Glomerular endothelial cell (primary cell): ENCODE results near the gene GFPT2. TPM values are rescaled to one million over a fixed set of nuclear protein-coding genes. Genes with fewer than 3 reads are reported as not detected.

Experiments
- DNase-seq: peaks from one replicate; pipeline ENCODE4 v3.0.0-alpha.2; 2011; ENCODE audit warnings: low read depth, low spot score; ENCODE audit errors: extremely low read depth
- total RNA-seq: library from RNA; depleted of rRNA; stranded (reverse); fragments of >200 nt; gene quantifications from 2 replicates; pipeline ENCODE4 v1.2.3, GENCODE V29; 2015

The GFPT2 gene
- total RNA-seq, 1 donor from 2014 or later = 13.2 TPM

DNA sequence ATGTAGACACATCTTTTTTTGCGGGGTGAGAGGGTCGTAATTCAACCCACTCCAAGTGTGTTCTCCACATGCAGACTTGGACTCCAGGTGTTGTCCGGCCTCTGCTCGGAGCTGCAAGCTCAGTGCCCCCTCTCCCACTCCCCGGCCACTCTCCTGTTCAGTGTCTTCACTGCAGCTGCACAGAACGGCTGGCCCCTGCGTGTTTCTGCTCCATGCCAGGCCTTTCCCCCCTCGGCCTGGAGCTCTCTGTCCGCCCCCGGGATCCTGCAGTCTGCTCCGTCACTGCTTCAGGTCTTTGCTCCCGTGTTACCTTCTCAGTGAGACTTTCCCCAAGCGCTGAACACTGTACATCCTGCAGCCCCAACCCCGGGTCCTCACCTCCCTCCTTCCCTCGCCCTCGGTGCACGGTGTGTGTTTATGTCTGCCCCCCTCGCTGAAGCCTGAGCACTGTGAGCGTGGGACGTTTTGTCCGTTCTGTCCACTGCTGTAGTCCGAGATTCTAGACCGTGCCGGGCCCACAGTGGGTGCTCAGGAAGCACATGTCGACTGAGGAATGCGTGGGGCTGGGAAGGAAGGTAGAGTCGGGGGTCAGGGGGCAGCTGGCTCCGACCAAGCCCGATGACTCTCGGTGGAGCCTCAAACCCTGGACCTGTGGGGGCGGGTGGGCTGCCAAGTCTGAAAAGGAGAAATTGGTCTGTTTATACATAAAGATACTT, 26.4 kb upstream of the GFPT2 start:
- DNase-seq = no peak

DNA sequence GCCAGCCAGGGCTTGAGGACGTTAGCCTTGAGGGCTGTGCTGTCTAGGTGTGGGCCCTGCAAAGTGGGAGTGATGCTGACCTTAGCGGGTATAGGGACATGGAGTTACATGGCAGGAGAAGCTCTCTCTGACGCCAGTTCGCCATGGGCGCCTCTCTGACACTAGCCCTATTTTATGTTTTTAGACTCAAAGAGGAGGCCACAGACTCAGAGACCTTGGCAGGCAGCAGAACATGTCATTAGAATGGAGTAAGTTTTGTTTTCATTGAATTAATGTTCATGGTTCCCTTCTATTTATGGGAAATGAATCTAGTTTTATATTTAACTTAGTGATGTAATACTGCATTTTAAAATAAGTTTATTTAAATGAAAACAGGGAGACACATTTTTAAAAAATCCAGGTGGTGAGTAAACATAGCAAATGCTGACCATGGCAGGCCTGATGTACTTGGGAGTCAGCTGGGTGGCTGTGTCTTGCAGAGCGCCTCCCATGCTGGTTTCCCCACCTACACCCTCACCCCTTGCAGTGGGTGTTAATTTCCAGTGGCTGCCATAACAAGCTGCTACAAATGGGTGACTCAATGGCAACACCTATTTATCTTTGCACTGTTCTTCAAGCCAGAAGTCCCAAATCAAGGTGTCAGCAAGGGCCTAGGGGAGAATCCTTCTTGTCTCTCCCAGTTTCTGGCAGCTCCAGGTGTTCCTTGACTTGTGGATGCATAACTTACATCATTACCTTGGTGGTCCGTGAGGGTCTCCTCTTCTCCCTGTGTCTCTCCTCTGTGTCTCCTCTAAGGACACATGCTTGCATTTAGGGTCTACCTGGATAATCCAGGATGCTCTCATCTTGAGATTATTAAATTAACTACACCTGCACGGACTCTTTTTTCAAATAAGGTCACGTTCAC, 25.6 kb upstream of the GFPT2 start:
- DNase-seq = no peak

DNA sequence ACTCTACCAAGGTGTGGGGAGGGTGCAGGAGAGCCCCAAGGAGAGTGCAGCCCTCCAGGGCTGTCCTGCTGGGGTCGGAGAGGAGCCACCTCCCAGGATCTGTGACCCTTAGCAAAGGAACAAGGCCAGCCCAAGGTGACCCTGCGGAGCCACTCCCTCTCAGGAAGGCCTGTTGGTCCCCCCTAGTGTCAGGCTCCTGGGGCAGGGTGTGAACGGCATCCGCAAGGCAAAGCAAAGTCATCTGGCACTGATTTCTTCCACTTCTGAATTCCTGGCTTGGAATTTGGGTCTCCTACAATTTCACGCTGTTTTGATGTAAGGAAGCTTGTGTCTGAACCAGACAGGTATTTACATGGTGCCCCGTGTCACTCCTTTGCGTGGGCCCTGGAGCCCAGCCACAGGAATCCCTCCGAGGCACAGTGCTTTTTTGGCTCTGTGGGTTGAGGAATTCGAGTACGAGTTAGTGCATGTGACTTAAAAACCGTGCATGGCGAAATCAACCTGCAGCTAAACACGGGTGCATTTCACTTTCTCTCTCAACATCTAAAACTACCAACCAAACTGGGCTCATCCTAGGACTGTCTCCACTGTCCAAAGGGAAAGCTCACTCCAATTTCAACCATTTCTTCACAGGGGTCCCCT, 24.5 kb upstream of the GFPT2 start:
- DNase-seq = no peak

DNA sequence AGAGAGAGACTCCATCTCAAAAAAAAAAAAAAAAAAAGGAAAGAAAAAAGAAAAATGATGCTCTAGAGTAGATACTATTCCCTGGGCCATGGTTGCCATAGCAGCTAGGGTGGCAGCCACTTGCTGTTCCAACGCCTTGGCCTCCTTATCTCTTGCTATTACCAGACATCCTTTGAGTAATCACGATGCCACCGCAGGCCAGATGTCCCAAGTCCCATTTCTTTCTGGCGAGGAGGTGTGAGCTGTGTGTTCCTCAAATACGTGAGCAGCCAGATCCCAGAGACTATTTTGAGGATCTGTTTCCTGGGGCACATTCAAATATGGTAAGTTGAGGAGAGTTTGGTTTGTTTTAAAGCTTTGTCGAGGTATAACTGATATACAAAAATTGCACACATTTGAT, 23.4 kb upstream of the GFPT2 start:
- DNase-seq = no peak

DNA sequence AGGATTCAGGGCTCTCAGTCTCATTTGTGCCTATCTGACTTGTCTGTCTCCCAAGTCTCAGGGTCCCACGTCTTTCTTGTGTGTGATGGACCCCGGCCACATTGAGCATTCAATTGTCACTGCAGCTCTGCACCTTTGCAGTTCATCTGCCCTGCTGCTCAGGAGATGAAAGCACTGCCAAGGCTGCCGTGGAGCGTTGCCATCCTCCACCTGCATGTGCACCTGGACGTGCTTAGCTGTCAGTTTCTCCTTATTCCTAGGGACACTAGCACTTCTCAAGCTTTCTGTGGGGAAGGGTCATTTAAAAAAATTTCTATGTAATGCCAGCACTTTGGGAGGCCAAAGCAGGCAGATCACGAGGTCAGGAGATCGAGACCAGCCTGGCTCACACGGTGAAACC, 22.8 kb upstream of the GFPT2 start:
- no peak for DNase-seq

DNA sequence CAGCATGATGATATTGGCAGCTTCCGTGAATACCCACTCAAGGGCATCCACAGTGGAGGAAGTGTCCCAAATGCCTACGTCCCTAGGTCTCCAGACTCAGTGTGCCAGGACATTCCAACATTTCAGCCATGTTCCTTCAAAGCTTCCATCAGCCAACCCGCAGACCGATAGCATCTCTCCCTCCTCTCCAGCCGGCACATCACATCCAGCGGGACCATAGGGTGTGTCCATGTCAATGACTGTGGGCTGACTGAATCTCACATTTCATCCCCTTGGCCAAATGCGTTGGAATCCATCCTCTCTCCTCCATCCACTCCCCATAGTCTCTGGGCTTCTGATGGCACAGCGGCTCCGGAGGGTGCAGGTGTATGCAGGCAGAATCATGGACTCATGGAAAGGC, 22.2 kb upstream of the GFPT2 start:
- no peak for DNase-seq

DNA sequence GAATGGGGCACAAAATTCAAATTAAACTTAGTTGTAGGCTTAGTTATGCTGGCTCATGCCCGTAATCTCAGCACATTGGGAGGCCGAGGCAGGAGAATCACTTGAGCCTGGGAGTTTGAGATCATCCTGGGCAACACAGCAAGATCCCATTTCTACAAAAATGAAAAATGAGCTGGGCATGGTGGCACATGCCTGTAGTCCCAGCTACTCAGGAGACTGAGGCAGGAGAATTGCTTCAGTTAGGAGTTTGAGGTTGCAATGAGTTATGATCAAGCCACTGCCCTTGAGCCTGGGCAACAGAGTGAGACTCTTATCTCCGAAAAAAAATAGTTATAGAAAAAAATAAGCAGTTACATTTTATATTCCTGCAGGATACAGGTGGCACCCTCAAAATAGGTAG, 20.7 kb upstream of the GFPT2 start:
- DNase-seq = no peak

DNA sequence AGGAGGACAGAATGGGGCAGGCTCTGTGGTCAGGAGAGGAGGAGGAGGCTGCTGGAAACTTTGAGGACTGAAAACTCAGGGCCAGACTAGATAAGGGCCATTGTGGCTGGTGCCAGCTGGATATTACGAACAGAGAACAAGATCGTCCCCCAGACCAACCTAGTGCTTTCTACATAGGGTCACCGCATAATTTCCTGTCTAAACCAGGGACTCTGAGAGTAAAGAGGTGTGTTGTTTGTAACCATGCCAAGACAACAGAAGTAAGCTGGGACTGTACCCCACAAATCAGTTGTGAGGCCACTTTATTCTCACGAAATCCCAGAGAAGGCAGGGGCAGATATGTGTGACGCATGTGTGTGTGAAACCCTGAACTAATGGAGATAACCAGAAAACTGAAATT, 20.3 kb upstream of the GFPT2 start:
- no peak for DNase-seq

DNA sequence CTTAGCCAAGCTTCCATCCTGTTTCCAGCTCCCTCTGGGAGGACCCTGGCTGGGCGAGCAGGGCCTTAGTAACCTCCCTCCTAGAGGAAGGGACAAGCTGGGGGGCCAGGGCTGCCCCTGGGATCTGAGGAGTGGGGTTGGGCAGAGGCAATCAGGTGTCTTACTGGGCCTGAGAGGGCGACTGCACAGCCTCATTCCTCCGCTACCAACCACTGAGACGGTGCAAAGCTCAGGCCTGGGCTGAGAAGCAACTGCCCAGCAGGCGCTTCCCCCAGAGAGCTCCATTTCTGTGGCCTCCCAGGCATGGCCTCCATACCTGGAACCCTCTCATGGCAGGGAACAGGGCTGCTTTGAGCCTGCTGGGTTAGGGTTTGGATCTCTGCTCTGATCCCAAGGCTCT, 18.8 kb upstream of the GFPT2 start:
- no peak for DNase-seq

DNA sequence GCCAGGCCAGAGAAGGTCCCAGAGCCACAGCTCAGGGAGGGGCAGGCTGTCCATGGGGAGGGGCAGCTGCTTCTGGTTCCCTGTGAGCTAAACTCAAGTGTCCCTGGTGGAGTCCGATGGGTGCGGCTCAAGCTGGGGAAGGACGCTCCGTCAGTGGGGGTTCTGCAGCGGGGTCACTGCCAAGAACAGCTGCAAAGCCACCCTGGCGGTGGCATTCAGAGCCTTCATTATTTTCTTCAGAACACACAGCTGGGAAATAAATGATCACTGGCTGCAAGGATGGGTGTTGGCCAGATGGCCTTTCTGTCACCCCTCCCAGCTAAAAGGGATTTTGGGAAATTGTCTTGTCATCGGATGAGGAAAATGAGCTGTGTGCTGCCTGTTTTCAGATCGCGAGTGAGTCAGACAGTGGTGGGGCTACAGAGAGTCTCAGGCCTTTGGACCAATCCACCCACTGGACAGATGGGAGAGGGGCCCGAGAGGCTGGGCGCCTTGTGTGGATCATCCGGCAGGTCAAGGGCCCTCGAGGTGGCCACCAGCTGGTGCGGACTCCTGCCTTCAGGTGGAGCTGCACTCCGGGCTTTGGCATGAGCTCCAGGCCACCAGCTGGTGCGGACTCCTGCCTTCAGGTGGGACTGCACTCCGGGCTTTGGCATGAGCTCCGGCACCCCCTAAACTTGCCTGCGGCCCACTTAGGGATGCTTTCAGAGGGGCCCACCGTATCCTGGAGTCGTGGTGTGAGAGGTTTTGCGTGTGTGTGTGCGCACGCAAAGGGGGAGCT, 17.9 kb upstream of the GFPT2 start:
- DNase-seq = no peak

DNA sequence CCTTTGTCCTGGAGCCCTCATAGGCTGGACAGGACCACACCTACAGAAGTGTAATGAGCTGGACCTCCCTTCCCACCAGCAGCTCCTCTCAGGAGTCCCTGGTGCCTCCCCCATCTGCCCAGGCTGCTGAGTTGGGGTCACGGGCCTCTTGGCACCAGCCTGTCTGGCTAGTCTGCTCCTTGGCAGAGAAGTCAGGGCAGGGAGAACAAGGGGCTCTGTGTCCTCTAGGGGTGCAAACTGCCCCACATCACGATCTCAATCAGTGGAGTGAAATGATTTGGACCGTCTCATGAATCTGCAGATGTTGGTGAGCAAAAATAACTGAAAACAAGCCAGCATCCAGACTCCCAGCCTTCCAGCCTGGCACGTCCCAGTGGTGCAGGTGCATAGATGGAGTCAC, 14.9 kb upstream of the GFPT2 start:
- no peak for DNase-seq

DNA sequence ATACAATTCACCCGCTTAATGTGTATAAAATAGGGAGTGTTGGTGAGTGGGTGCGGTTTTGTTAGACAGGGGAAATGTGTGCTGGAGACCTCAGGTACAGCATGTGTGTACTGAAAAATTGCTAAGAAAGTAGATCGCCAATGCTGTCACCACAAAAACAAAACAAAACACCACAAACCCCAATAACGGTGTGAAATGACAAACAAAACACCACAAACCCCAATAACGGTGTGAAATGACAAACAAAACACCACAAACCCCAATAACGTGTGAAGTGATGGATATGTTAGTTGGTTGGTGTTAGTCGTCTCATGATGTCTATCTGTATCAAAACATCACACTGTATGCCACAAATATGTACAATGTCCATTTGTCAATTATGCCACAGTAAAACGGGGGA, 14.2 kb upstream of the GFPT2 start:
- DNase-seq = no peak

DNA sequence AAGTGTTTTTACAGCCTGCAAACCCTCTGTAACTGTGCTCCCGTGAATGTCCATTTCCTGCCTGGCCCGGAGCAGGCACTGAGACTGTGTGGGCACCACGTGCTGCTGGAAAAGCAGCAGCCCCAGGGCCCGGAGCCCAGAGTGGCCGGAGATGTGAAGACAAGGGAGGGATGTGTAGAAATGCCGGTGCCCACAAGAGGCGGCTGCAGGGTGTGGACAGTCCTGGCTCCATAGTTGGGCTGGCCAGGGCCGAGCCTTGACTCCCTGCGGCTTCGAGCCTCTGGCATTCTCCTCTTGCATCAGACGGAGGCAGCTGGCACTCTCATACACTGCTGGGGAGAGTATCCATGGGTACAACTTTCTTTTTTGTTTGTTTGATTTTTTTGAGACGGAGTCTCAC, 13.2 kb upstream of the GFPT2 start:
- no peak for DNase-seq

DNA sequence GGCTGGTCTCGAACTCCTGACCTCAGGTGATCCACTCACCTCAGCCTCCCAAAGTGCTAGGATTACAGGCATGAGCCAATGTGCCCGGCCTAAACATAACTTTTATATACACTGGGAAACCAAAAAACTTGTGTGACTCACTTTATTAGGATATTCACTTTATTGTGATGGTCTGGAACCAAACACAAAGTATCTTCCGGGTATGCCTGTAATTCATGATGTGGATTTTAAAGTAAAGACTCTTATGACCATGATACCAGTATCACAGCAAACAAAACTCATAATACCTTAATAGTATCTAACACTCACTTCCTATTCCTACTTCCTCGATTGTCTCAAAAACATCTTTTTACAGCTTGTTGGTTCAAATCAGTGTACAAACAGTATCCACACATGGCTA, 12.7 kb upstream of the GFPT2 start:
- DNase-seq = no peak

DNA sequence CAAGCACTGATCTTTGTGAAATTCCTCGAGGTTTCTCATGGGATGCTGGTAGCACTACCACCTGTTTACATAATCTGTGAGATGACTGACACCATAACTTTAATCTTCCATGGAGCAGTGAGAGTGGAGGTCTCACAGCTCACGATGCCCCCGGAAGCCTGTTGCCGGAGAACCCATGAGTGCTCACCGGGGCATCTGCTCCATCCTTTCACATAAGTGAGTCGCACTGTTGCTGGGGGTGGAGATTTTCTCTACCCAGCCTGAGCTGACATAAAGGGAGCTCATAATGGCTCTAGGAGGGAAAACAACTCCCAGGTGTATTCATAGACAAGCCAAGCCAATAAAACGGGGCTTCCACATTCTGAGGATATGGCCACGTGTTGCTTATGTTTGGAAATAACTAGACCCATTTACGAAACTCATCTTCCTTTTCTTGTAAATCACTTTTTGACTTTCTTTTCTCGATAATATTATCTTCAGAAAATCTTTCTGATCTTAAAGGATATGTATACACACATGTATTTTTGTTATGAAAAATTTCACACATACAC, 11.2 kb upstream of the GFPT2 start:
- DNase-seq = no peak

DNA sequence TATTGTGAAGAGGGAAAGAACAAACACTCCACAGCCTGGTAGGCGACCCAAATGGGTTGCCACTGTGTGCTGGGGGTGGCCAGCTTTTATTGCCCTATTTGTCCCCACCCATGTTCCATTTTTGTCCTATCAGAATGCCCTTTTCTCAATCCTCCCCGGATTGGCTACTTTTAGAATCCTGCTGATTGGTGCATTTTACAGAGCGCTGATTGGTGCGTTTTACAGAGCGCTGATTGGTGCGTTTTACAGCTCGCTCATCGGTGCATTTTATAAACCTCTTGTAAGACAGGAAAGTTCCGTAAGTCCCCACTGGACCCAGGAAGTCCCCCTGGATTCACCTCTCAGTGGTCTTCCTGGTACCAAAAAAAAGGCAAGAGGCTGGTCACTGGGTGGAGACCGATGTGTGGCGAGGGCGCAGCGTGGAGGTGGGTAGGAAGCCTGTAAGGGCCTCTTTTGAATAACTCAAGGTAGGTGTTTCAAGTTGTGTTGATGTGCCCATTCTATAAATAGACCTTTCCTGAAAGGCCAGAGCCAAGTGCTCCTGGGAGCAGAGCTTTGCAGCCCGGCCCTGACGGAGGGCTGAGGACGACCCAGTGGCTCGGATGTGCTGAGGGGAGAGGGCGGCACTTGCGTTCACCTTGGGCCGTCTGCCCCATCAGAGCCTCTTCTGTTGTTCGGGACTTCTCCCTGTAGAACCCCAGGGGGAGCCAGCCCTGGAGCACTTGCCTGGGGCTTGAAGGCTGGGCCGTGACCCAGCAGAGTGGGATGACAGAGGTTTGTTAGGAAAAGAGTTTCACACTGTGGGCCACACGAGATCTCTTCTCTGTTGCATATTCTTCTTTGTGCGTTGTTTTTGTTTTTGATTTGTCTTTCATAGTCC, 7.2 kb upstream of the GFPT2 start:
- DNase-seq = no peak

DNA sequence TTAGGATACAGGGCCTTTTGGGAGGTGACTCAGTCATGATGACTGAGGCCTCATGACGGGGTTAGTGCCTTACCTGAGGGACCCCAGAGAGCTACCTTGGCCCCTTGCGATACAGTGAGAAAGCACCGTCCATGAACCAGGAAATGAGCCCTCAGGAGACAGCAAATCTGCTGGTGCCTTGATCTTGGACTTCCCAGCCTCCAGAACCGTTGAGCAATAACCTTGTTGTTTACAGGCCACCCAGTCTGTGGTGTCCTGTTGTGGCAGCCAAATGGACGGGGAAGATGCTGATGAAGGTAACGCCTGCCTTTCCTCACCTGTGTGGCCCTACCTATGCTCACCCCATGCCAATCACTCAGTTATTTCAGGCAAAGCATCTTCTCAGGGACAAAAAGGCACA, 5.6 kb upstream of the GFPT2 start:
- DNase-seq = no peak

DNA sequence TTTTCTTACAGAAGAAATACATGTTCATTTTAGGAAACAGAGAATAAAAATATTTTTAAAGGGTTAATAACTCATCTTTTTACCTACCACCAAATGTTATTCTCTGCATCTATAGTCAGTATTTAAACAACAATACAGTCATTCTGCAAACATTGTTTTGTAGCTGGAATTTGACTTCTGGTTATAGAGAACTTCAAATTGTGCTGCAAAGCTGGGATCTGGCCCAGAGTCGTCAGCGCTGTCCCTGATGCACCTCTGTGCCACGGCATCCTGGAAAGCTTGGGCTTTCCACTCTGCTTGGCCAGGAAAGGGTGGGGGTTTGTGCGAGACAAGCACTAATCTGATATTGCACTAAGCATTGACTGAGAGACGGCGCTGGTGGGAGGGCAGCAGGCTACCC, 5.0 kb upstream of the GFPT2 start:
- no peak for DNase-seq

DNA sequence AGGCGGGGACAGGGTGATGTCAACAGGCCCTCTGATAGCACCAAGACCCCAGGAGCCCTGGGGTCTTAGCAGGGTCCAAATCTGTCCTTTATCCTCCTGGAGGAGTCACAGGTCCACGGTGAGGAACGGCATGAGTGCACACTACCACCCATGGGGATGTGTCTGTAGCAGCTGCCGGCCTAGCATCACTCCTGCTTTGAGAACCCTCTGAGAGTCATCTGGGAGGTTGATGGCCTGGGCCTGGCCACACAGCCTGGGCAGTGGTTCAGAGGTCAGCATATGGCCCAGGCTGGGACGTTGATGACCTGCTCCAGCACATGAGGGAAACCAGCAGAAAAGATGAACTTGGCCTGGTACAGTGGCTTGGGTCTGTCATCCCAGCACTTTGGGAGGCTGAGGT, 1.8 kb upstream of the GFPT2 start:
- DNase-seq = no peak

DNA sequence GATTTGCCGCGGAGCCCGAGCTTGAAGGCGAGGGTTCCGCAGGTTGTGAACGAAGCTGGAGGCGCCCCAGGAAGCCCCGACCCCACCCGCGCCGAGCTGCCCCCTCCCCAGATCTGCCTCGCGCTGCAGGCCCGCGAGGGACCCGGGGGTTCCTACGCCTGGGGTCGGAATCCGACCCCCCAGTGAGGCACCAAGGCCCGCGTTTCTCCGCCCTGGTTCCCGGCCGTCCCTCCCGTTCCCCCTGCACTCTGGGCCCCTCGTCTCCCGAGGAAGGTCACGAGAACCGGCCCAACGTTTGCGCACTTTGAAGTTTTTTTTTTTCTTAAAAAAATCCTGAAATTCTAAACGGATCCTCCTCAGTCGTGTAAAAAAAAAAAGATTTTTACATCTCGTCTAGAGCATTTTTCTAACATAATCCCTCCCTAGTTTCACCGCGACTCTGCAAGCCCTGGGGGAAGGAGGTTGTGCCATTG, 880 bp upstream of the GFPT2 start:
- DNase-seq = no peak
